ENCODE data around the gene ENTR1. TPM values are rescaled to one million over a fixed set of nuclear protein-coding genes. Genes with fewer than 3 reads are reported as not detected.

The ENTR1 gene
- total RNA-seq, 1 donor, result 28.0 TPM

- DNase-seq (ENCODE audit: low read depth in 2 of 3, low spot score in 2 of 3), result peak; percentile 78 to 89 (median 84)
These were observed 10.2 kb downstream of the ENTR1 start, which contains the start of gene SNAPC4 for GRCh38 chr9:136400038-136400834. SNAPC4 (minus strand) TSS chr9:136400170; CDS start chr9:136398428, 1,742 bp downstream.

GRCh38 chr9:136399176-136400037 lies 11.0 kb downstream of the ENTR1 start:
- peak; percentile 18 to 46 (median 39) for DNase-seq (ENCODE audit: low read depth in 2 of 3, low spot score in 2 of 3)

- DNase-seq (ENCODE audit: low read depth in 2 of 3, low spot score in 2 of 3), result no peak
These were observed 12.1 kb downstream of the ENTR1 start for GRCh38 chr9:136398286-136398685.

- DNase-seq (ENCODE audit: low read depth in 2 of 3, low spot score in 2 of 3), result no peak
These were observed 12.8 kb downstream of the ENTR1 start for GRCh38 chr9:136397643-136398042.

- no peak for DNase-seq (ENCODE audit: low read depth in 2 of 3, low spot score in 2 of 3)
These were observed 14.2 kb downstream of the ENTR1 start for GRCh38 chr9:136396219-136396515.

GRCh38 chr9:136395345-136396218 lies 14.8 kb downstream of the ENTR1 start:
- no peak for DNase-seq (ENCODE audit: low read depth in 2 of 3, low spot score in 2 of 3)

GRCh38 chr9:136395020-136395340 lies 15.4 kb downstream of the ENTR1 start:
- DNase-seq (ENCODE audit: low read depth in 2 of 3, low spot score in 2 of 3), result no peak

- DNase-seq (ENCODE audit: low read depth in 2 of 3, low spot score in 2 of 3), result no peak
These were observed 15.9 kb downstream of the ENTR1 start for GRCh38 chr9:136394312-136395019.

GRCh38 chr9:136393531-136393930 lies 16.9 kb downstream of the ENTR1 start:
- DNase-seq (ENCODE audit: low read depth in 2 of 3, low spot score in 2 of 3), result no peak

GRCh38 chr9:136392538-136393449 lies 17.6 kb downstream of the ENTR1 start:
- DNase-seq (ENCODE audit: low read depth in 2 of 3, low spot score in 2 of 3), result no peak

- DNase-seq (ENCODE audit: low read depth in 2 of 3, low spot score in 2 of 3), result no peak
These were observed 18.5 kb downstream of the ENTR1 start for GRCh38 chr9:136391737-136392537.

GRCh38 chr9:136389396-136389795 lies 21.0 kb downstream of the ENTR1 start:
- DNase-seq (ENCODE audit: low read depth in 2 of 3, low spot score in 2 of 3), result no peak

GRCh38 chr9:136387217-136387616 lies 23.2 kb downstream of the ENTR1 start:
- DNase-seq (ENCODE audit: low read depth in 2 of 3, low spot score in 2 of 3), result no peak

- DNase-seq (ENCODE audit: low read depth in 2 of 3, low spot score in 2 of 3), result no peak
These were observed 24.4 kb downstream of the ENTR1 start for GRCh38 chr9:136386018-136386417.

GRCh38 chr9:136385015-136385414 lies 25.4 kb downstream of the ENTR1 start:
- DNase-seq (ENCODE audit: low read depth in 2 of 3, low spot score in 2 of 3), result peak in 1 of 3 donors; percentile 23

GRCh38 chr9:136383436-136383835 lies 27.0 kb downstream of the ENTR1 start:
- DNase-seq (ENCODE audit: low read depth in 2 of 3, low spot score in 2 of 3), result no peak

GRCh38 chr9:136381966-136382513 lies 28.4 kb downstream of the ENTR1 start:
- no peak for DNase-seq (ENCODE audit: low read depth in 2 of 3, low spot score in 2 of 3)

- no peak for DNase-seq (ENCODE audit: low read depth in 2 of 3, low spot score in 2 of 3)
These were observed 29.1 kb downstream of the ENTR1 start for GRCh38 chr9:136381311-136381710.
